ENCODE results near the gene RSRC2. TPM values are rescaled to one million over a fixed set of nuclear protein-coding genes. Genes with fewer than 3 reads are reported as not detected.
"Not testable (repeated sequence)": the region's sequence is repeated elsewhere in the genome, so short reads cannot be mapped to it uniquely, and the experiment has no call there.

The RSRC2 gene
- total RNA-seq, 2 donors from 2014 or later: 57.8 to 84.5 TPM

DNA sequence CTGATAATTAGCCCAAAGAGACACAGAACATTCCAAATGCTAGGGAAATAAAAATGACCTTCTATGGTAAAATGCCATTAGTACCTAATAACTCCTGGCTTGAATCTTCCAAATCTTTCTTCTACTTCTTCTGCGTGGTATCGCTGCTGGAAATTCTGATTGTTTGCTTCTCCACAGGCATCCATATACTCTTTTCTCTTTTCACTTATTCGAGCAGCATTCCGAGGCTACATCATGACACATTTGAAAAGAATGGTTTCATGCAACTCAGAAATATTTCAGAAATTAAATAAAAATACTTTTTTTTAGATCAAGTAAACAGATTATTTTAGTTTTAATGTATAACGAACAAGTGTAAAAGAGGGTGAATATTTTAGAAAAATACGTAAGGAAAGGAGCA, 44.9 kb downstream of the RSRC2 start:
- Histone ChIP-seq H3K9me3 (no peaks in the 10 kb centered on the region), H3K36me3 (peaks cover 17% of the 10 kb centered on the region), H3K27ac (no peak overlapping the region), H3K9ac (ENCODE audit: low read depth in 2 of 2, low read length in 2 of 2) (no peak overlapping the region), H3K4me1 (no peaks in the 10 kb centered on the region), H3K4me3 (no peak overlapping the region), H3K27me3 (no peaks in the 10 kb centered on the region)
- intact Hi-C loops (cut with DNase I): no loop called here
- DNase-seq: no peak
- TF ChIP-seq, protein P1, sequence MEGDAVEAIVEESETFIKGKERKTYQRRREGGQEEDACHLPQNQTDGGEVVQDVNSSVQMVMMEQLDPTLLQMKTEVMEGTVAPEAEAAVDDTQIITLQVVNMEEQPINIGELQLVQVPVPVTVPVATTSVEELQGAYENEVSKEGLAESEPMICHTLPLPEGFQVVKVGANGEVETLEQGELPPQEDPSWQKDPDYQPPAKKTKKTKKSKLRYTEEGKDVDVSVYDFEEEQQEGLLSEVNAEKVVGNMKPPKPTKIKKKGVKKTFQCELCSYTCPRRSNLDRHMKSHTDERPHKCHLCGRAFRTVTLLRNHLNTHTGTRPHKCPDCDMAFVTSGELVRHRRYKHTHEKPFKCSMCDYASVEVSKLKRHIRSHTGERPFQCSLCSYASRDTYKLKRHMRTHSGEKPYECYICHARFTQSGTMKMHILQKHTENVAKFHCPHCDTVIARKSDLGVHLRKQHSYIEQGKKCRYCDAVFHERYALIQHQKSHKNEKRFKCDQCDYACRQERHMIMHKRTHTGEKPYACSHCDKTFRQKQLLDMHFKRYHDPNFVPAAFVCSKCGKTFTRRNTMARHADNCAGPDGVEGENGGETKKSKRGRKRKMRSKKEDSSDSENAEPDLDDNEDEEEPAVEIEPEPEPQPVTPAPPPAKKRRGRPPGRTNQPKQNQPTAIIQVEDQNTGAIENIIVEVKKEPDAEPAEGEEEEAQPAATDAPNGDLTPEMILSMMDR (IDR thresholded peaks at IDR 0.05): no peak

GRCh38 chr12:122480753-122481152, 46.0 kb downstream of the RSRC2 start:
- TF ChIP-seq, protein P1 (IDR thresholded peaks at IDR 0.05): no peak
- DNase-seq: no peak
- no peaks in the 10 kb centered on the region for H3K27me3 ChIP-seq
- H3K27ac ChIP-seq: no peak overlapping the region
- H3K4me3 ChIP-seq: no peak overlapping the region
- H3K9me3 ChIP-seq: no peaks in the 10 kb centered on the region
- H3K4me1 ChIP-seq: no peaks in the 10 kb centered on the region
- H3K9ac ChIP-seq (ENCODE audit: low read depth in 2 of 2, low read length in 2 of 2): no peak overlapping the region
- H3K36me3 ChIP-seq: peaks cover 26% of the 10 kb centered on the region
- intact Hi-C loops (cut with DNase I): no loop called here

DNA sequence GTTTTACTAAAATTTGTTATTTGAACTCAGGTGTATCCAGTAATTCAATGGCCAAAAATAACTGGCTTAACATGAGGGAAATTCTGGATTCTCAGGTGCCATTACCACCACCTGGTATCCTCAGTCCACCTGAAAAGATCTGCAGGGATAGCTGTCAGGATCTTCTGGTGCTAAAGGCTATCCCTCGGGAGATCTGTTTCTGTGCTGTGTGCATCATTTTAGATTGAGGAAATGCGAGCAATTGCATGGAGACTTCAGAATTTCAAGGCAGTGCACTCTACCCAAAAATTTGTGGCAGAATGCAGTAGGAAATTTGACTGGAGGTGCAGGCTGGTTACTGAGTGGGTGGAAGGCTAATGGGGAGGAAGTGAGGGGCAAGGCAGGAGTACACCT, 52.4 kb downstream of the RSRC2 start:
- H3K27ac ChIP-seq: no peak overlapping the region
- no peak overlapping the region for H3K4me3 ChIP-seq
- no peak for DNase-seq
- H3K27me3 ChIP-seq: no peaks in the 10 kb centered on the region
- H3K9ac ChIP-seq (ENCODE audit: low read depth in 2 of 2, low read length in 2 of 2): no peak overlapping the region
- TF ChIP-seq, protein P1 (IDR thresholded peaks at IDR 0.05): no peak
- H3K4me1 ChIP-seq: no peaks in the 10 kb centered on the region
- H3K9me3 ChIP-seq: no peaks in the 10 kb centered on the region
- intact Hi-C loops (cut with DNase I): loop anchor here (10.0 kb wide), 1 partner anchor 140 kb away; no protein-coding TSS in a partner anchor
- peaks cover 27% of the 10 kb centered on the region for H3K36me3 ChIP-seq

DNA sequence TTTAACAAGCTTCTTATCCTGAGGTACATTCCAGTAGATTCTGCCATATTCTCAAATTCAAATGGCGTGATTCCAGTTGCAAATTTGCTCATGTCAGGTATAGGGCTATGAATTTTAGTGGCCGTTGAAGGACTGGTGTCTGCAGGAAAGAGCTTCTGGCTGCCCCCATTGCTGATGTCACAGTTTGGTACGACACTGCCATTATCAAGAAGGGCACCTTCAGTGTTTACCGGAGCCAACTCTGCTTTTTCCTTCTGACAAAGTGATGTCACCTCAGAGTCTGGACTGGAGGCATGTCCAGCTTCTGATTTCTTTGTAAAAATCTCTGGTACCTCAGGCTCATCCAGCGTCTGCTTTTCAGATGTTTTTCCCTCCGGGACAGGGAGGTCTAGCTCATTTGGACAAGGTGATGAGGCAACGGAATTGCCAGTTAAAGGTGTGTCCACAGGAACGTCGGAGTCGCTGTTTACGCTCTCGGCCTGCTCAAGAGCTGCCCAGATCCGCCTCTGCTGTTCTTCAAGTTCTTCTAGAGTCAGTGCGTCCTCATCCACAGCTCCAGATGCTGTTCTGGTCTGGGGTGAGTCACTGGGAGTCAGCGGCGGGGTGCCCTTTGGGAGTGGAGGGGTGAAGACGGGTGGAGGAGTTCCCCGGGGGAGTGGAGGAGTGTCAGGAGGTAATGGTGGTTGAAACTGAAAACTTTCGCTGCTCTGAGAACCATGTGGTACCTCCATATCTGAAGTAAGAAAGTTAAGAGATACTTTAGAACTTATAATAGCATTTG, 53.0 kb downstream of the RSRC2 start:
- H3K4me3 ChIP-seq: no peak overlapping the region
- no peaks in the 10 kb centered on the region for H3K27me3 ChIP-seq
- no peak overlapping the region for H3K27ac ChIP-seq
- H3K9ac ChIP-seq (ENCODE audit: low read depth in 2 of 2, low read length in 2 of 2): no peak overlapping the region
- intact Hi-C loops (cut with DNase I): loop anchor here (10.0 kb wide), 1 partner anchor 139 kb away; no protein-coding TSS in a partner anchor
- no peaks in the 10 kb centered on the region for H3K9me3 ChIP-seq
- TF ChIP-seq, protein P1 (IDR thresholded peaks at IDR 0.05): no peak
- DNase-seq: no peak
- no peaks in the 10 kb centered on the region for H3K4me1 ChIP-seq
- H3K36me3 ChIP-seq: peaks cover 25% of the 10 kb centered on the region

DNA sequence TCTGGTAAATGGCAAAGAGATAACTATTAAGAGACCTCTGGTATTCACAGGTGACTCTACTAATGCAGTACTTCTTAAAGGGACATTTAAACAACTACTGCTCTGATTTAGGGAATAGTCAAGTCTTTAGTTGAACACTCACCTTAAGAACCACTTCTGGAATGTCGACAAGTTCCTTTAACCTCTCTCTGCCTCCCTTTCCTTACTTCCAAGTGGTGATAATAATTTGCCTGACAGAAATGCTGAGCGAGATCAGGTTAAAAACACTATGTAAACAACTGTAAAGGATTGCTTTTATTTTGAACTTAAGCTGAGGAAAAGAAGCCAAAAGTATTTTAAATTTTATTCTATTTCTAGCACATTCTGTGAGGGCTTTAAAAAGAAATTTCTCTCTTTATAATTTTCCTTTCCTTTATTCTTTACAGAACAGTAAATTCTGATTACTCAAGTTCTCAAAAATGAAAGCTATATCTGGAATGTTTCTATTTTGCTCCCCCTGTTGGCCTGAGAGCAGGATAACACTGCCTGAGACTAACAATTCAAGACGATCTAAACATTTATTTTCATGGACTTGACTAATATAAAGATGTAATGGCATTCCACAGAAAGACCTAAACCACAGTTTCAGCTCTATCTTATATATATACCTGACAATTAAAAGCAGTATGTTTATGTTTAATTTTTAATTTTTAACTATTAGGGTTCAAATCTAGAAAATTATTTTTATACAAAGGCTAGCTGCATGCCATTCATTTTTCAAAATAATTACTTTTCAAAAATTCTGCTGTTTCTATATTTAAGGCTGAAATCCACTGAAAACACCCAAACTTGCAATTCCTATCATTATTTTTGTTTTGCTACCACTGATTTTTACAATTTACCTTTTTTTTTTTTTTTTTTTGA, 55.2 kb downstream of the RSRC2 start:
- Histone ChIP-seq H3K4me3 (no peak overlapping the region), H3K4me1 (no peaks in the 10 kb centered on the region), H3K36me3 (peaks cover 17% of the 10 kb centered on the region), H3K27ac (peak overlapping the region; percentile 11), H3K27me3 (no peaks in the 10 kb centered on the region), H3K9ac (ENCODE audit: low read depth in 2 of 2, low read length in 2 of 2) (no peak overlapping the region), H3K9me3 (no peaks in the 10 kb centered on the region)
- intact Hi-C loops (cut with DNase I): loop anchor here (1.0 to 10.0 kb wide), 2 partner anchors 72 to 137 kb away; no protein-coding TSS in a partner anchor
- no peak for DNase-seq
- TF ChIP-seq, protein P1 (IDR thresholded peaks at IDR 0.05): peak; percentile 80

- not testable (repeated sequence) for DNase-seq; H3K4me1 ChIP-seq; H3K36me3 ChIP-seq; H3K9me3 ChIP-seq; H3K4me3 ChIP-seq; H3K9ac ChIP-seq (ENCODE audit: low read depth in 2 of 2, low read length in 2 of 2); H3K27ac ChIP-seq; H3K27me3 ChIP-seq
- intact Hi-C loops (cut with DNase I): loop anchor here (10.0 kb wide), 1 partner anchor 136 kb away; no protein-coding TSS in a partner anchor
Observed at GRCh38 chr12:122470576-122470975, 56.2 kb downstream of the RSRC2 start.

GRCh38 chr12:122469856-122470255, 56.9 kb downstream of the RSRC2 start:
- H3K27ac ChIP-seq, DNase-seq: not testable (repeated sequence)
- intact Hi-C loops (cut with DNase I): loop anchor here (10.0 kb wide), 1 partner anchor 135 kb away; no protein-coding TSS in a partner anchor

More at GRCh38 chr12:122469856-122470255, 56.9 kb downstream of the RSRC2 start:
- H3K9ac ChIP-seq (ENCODE audit: low read depth in 2 of 2, low read length in 2 of 2); H3K9me3 ChIP-seq; H3K4me1 ChIP-seq; H3K27me3 ChIP-seq; H3K36me3 ChIP-seq; H3K4me3 ChIP-seq: not testable (repeated sequence)

Data from colonic mucosa (tissue), 4 donors.